K562 (cell line): ENCODE data around the gene RNF114. TPM values are rescaled to one million over a fixed set of nuclear protein-coding genes. Genes with fewer than 3 reads are reported as not detected.

Source experiments
- C11orf30 ChIP-seq: fragments of 450-650 bp; IDR thresholded peaks from 2 replicates; pipeline ENCODE4 v1.6.1; 2016; ENCODE audit warnings: low read depth, mild to moderate bottlenecking
- ESRRB ChIP-seq: fragments of 250-450 bp; sonication (Bioruptor Pico); IDR thresholded peaks from 2 replicates; pipeline ENCODE4 v1.5.0; 2020; ENCODE audit warnings: mild to moderate bottlenecking, moderate library complexity, borderline replicate concordance
- HDAC1 ChIP-seq, 2 experiments: fragments of 450-650 bp; IDR thresholded peaks; 2 replicates each; pipeline ENCODE4 v1.6.1; 2016 to 2017; ENCODE audit warnings: inconsistent platforms in 1 of 2, mild to moderate bottlenecking in 1 of 2, moderate library complexity in 1 of 2
- MTA3 ChIP-seq: fragments of 450-650 bp; formaldehyde crosslinking; IDR thresholded peaks from 2 replicates; pipeline ENCODE4 v1.6.1; 2017; ENCODE audit warnings: mild to moderate bottlenecking, borderline replicate concordance
- MYC ChIP-seq, 2 experiments: fragments of 250-450 bp in 1 of 2; sonication (Bioruptor Pico) in 1 of 2; IDR thresholded peaks; 2 replicates each; pipeline versions ENCODE4 v1.5.1 to v1.6.1; 2012 to 2021; ENCODE audit warnings: low read depth in 2 of 2, borderline replicate concordance in 1 of 2, improper control_type of control experiment in 1 of 2, low read length in 1 of 2, mild to moderate bottlenecking in 1 of 2, moderate library complexity in 1 of 2
- SMAD4 ChIP-seq: fragments of 250-450 bp; sonication (Bioruptor Pico); conservative IDR thresholded peaks from 2 replicates; pipeline ENCODE4 v1.8.0; 2021; ENCODE audit warnings: inconsistent platforms, mild to moderate bottlenecking, moderate library complexity
- SMC3 ChIP-seq: conservative IDR thresholded peaks from 2 replicates; pipeline ENCODE4 v1.6.1; 2011; ENCODE audit warnings: low read depth, low read length, improper control_type of control experiment; ENCODE audit not compliant: insufficient read depth
- SRSF3 ChIP-seq: fragments of 200-400 bp; formaldehyde crosslinking; IDR thresholded peaks from 2 replicates; pipeline ENCODE4 v1.6.1; 2016; ENCODE audit warnings: mild to moderate bottlenecking, low read length, moderate library complexity; ENCODE audit not compliant: insufficient read depth
- ZFP30 ChIP-seq: fragments of 250-450 bp; sonication (Bioruptor Pico); IDR thresholded peaks from 2 replicates; pipeline ENCODE4 v1.8.0; 2022; ENCODE audit warnings: moderate library complexity, mild to moderate bottlenecking, inconsistent platforms, borderline replicate concordance
- ZNF121 ChIP-seq: sonication (generic); formaldehyde crosslinking; conservative IDR thresholded peaks from 2 replicates; pipeline ENCODE4 v1.8.0; 2022; ENCODE audit warnings: missing genetic modification reagents
- ZNF134 ChIP-seq: fragments of 250-450 bp; sonication (Bioruptor Pico); conservative IDR thresholded peaks from 2 replicates; pipeline ENCODE4 v1.4.0; 2020
- ZNF23 ChIP-seq: fragments of 250-450 bp; sonication (Bioruptor Pico); IDR thresholded peaks from 2 replicates; pipeline ENCODE4 v1.4.0; 2020; ENCODE audit warnings: mild to moderate bottlenecking
- polyA plus RNA-seq, 8 experiments: library from polyadenylated mRNA; depleted of rRNA in 4 of 8; stranded (reverse) in 5 of 8; unstranded in 3 of 8; fragments of >200 nt; fragmentation: Nextera tagmentation in 2 of 8; fragmentation: Illumina TruSeq in 1 of 8; extraction: Ambion mirVana in 2 of 8; extraction: Trizol in 1 of 8; gene quantifications; 2 replicates each; pipeline versions ENCODE4 v1.2.1 to v1.2.3, GENCODE V29; 2011 to 2014; ENCODE audit warnings: inconsistent platforms in 1 of 8, missing spikeins in 1 of 8
- total RNA-seq, 7 experiments: library from RNA; depleted of rRNA in 6 of 7; stranded (reverse); fragments of >200 nt in 6 of 7; fragmentation: Illumina TruSeq in 2 of 7; extraction: Trizol in 2 of 7; gene quantifications; 2 replicates each; pipeline versions ENCODE4 v1.2.1 to v1.2.3, GENCODE V29; 2011 to 2021; ENCODE audit warnings: low replicate concordance in 1 of 7
- TF ChIP-seq, protein P1 (sequence below): fragments of 450-650 bp; IDR thresholded peaks from 2 replicates; pipeline ENCODE4 v1.6.1; 2016; ENCODE audit warnings: low read depth
- TF ChIP-seq, protein P2 (sequence below): sonication (generic); formaldehyde crosslinking; IDR thresholded peaks from 2 replicates; pipeline ENCODE4 v1.8.1; 2023; ENCODE audit warnings: mild to moderate bottlenecking, missing genetic modification reagents
- TF ChIP-seq, protein P3 (sequence below): fragments of 450-650 bp; IDR thresholded peaks from one replicate; pipeline ENCODE4 v1.6.1; 2018; ENCODE audit warnings: mild to moderate bottlenecking, moderate library complexity; ENCODE audit not compliant: partially characterized antibody

RNF114 gene
- total and polyA plus RNA-seq, 9 of the 15 experiments (the other 6 are each of a cell fraction or from before 2014, with no cell fraction given) = 38.6 to 111 (median 62.6) TPM

DNA sequence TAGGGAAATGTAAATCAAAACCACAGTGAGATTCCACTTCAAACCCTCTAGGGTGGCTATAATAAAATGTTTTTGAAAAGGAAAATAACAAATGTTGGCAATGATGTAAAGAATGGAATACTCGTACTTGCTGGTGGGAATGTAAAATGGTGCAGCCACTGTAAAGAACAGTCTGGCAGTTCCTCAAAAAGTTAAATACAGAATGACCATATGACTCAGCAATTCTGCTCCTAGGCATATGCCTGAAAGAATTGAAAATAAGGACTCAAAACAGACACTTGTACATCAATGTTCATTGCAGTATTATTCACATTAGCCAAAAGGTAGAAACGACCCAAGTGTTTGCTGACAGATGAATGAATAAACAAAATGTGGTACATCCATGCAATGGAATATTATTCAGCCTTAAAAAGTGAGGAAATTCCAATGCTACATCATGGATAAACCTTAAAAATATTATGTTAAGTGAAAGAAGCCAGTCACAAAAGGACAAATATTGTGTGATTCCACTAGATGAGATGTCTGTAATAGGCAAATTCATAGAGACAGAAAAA is 10.2 kb upstream of the RNF114 start (continued):
- TF ChIP-seq, protein P1, sequence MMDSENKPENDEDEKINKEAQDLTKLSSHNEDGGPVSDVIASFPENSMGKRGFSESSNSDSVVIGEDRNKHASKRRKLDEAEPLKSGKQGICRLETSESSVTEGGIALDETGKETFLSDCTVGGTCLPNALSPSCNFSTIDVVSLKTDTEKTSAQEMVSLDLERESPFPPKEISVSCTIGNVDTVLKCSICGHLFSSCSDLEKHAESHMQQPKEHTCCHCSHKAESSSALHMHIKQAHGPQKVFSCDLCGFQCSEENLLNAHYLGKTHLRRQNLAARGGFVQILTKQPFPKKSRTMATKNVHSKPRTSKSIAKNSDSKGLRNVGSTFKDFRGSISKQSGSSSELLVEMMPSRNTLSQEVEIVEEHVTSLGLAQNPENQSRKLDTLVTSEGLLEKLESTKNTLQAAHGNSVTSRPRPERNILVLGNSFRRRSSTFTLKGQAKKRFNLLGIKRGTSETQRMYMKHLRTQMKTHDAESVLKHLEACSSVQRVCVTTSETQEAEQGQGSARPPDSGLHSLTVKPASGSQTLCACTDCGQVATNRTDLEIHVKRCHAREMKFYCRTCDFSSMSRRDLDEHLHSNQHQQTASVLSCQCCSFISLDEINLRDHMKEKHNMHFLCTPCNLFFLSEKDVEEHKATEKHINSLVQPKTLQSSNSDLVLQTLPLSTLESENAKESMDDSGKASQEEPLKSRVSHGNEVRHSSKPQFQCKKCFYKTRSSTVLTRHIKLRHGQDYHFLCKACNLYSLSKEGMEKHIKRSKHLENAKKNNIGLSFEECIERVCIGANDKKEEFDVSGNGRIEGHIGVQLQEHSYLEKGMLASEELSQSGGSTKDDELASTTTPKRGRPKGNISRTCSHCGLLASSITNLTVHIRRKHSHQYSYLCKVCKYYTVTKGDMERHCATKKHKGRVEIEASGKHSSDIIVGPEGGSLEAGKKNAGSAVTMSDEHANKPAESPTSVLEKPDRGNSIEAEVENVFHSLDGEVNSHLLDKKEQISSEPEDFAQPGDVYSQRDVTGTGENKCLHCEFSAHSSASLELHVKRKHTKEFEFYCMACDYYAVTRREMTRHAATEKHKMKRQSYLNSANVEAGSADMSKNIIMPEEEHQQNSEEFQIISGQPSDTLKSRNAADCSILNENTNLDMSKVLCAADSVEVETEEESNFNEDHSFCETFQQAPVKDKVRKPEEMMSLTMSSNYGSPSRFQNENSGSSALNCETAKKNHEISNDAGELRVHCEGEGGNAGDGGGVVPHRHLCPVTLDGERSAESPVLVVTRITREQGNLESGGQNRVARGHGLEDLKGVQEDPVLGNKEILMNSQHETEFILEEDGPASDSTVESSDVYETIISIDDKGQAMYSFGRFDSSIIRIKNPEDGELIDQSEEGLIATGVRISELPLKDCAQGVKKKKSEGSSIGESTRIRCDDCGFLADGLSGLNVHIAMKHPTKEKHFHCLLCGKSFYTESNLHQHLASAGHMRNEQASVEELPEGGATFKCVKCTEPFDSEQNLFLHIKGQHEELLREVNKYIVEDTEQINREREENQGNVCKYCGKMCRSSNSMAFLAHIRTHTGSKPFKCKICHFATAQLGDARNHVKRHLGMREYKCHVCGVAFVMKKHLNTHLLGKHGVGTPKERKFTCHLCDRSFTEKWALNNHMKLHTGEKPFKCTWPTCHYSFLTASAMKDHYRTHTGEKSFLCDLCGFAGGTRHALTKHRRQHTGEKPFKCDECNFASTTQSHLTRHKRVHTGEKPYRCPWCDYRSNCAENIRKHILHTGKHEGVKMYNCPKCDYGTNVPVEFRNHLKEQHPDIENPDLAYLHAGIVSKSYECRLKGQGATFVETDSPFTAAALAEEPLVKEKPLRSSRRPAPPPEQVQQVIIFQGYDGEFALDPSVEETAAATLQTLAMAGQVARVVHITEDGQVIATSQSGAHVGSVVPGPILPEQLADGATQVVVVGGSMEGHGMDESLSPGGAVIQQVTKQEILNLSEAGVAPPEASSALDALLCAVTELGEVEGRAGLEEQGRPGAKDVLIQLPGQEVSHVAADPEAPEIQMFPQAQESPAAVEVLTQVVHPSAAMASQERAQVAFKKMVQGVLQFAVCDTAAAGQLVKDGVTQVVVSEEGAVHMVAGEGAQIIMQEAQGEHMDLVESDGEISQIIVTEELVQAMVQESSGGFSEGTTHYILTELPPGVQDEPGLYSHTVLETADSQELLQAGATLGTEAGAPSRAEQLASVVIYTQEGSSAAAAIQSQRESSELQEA = no peak
- TF ChIP-seq ZNF134 (CRISPR knock-in tag) (no peak), SMAD4 (no peak), C11orf30 (peak; percentile 97), SMC3 (no peak), ESRRB (CRISPR knock-in tag) (no peak), HDAC1 (IDR thresholded peaks at IDR 0.05) (0 out of 4 replicates have a peak, but pooled peaks of 1 of the 2 experiments have one; percentile 32), MTA3 (no peak), SRSF3 (no peak), ZFP30 (no peak), ZNF121 (CRISPR knock-in tag) (no peak), MYC (IDR thresholded peaks at IDR 0.05; ENCODE audit: low read depth, low read length) (no peak), MYC (CRISPR knock-in tag; IDR thresholded peaks at IDR 0.05; ENCODE audit: borderline replicate concordance, low read depth) (no peak), ZNF23 (no peak)
- TF ChIP-seq, protein P2, sequence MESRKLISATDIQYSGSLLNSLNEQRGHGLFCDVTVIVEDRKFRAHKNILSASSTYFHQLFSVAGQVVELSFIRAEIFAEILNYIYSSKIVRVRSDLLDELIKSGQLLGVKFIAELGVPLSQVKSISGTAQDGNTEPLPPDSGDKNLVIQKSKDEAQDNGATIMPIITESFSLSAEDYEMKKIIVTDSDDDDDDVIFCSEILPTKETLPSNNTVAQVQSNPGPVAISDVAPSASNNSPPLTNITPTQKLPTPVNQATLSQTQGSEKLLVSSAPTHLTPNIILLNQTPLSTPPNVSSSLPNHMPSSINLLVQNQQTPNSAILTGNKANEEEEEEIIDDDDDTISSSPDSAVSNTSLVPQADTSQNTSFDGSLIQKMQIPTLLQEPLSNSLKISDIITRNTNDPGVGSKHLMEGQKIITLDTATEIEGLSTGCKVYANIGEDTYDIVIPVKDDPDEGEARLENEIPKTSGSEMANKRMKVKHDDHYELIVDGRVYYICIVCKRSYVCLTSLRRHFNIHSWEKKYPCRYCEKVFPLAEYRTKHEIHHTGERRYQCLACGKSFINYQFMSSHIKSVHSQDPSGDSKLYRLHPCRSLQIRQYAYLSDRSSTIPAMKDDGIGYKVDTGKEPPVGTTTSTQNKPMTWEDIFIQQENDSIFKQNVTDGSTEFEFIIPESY = no peak
- TF ChIP-seq, protein P3, sequence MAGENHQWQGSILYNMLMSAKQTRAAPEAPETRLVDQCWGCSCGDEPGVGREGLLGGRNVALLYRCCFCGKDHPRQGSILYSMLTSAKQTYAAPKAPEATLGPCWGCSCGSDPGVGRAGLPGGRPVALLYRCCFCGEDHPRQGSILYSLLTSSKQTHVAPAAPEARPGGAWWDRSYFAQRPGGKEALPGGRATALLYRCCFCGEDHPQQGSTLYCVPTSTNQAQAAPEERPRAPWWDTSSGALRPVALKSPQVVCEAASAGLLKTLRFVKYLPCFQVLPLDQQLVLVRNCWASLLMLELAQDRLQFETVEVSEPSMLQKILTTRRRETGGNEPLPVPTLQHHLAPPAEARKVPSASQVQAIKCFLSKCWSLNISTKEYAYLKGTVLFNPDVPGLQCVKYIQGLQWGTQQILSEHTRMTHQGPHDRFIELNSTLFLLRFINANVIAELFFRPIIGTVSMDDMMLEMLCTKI = no peak
